Prostate gland (tissue), 2 donors: ENCODE measurements around the gene ALDH1A2.

Experiments
- CTCF ChIP-seq, 4 experiments: fragments of 200-600 bp in 2 of 4; fragments of 450-650 bp in 2 of 4; sonication (generic) in 2 of 4; IDR thresholded peaks; 1 replicate in 3 of 4; 2 replicates in 1 of 4; pipeline ENCODE4 v1.5.1; 2016 to 2019; ENCODE audit warnings: antibody characterized with exemption in 4 of 4, mild to moderate bottlenecking in 2 of 4, moderate library complexity in 2 of 4
- POLR2A ChIP-seq: fragments of 450-650 bp; IDR thresholded peaks from one replicate; pipeline ENCODE4 v1.6.1; 2016; ENCODE audit warnings: antibody characterized with exemption, mild to moderate bottlenecking

- TF ChIP-seq CTCF (IDR thresholded peaks at IDR 0.05), result no peak
- no peak for TF ChIP-seq POLR2A
Measured at GRCh38 chr15:58053315-58054153, 12.0 kb downstream of the ALDH1A2 start.
